IMR-90 (cell line): ENCODE measurements around the gene EFNB2. TPM values are rescaled to one million over a fixed set of nuclear protein-coding genes. Genes with fewer than 3 reads are reported as not detected.

Experiments used
- ATAC-seq: fragments of 200-7000 bp; cut with Tn5 transposase; 2 replicates; pipeline ENCODE4 v1.9.1; 2020; ENCODE audit warnings: low read depth, mild to moderate bottlenecking, moderate library complexity
- BruUV-seq: library from RNA; stranded (reverse); fragments of 400-500 nt; replicated peaks from 2 replicates; lab custom pipeline; 2021; lab: Mats Ljungman, UMichigan
- CTCF ChIA-PET: fragments of 300-600 bp; formaldehyde crosslinking; extraction: SDS; loops from one replicate; lab custom pipeline; 2021; ENCODE audit warnings: antibody characterized with exemption; lab: Yijun Ruan, JAX
- POLR2A ChIA-PET: fragments of 300-600 bp; sonication (Branson Sonifier 250); formaldehyde crosslinking; loops from one replicate; lab custom pipeline; 2022; ENCODE audit warnings: antibody characterized with exemption; ENCODE audit not compliant: unreplicated experiment; lab: Charles Lee
- DNase-seq: peaks from one replicate; pipeline ENCODE4 v3.0.0; 2013
- H2AFZ ChIP-seq: replicated peaks from 2 replicates; pipeline ENCODE3; 2013; ENCODE audit warnings: low read length, mild to moderate bottlenecking; ENCODE audit not compliant: poor library complexity
- H2AK5ac ChIP-seq: 2 replicates; pipeline ENCODE4 v1.6.1; 2013; ENCODE audit warnings: low read depth, low read length, inconsistent platforms
- H2AK9ac ChIP-seq: replicated peaks from 2 replicates; pipeline ENCODE3; 2013; ENCODE audit warnings: mild to moderate bottlenecking, low read depth, low read length, moderate library complexity; ENCODE audit not compliant: poor library complexity
- H2BK120ac ChIP-seq: 2 replicates; pipeline ENCODE4 v1.6.1; 2013; ENCODE audit warnings: low read depth, low read length, inconsistent platforms
- H2BK15ac ChIP-seq: 3 replicates; pipeline ENCODE4 v1.6.1; 2013; ENCODE audit warnings: low read depth, low read length, inconsistent platforms
- H2BK20ac ChIP-seq: 2 replicates; pipeline ENCODE4 v1.6.1; 2013; ENCODE audit warnings: low read depth, mild to moderate bottlenecking, inconsistent platforms, low read length, moderate library complexity
- H2BK5ac ChIP-seq: 2 replicates; pipeline ENCODE4 v1.6.1; 2013; ENCODE audit warnings: mild to moderate bottlenecking, low read depth, low read length, inconsistent platforms; ENCODE audit not compliant: poor library complexity, severe bottlenecking
- H3K14ac ChIP-seq: replicated peaks from 2 replicates; pipeline ENCODE4 v1.6.1; 2013; ENCODE audit warnings: low read depth, low read length, inconsistent platforms
- H3K18ac ChIP-seq: 2 replicates; pipeline ENCODE4 v1.6.1; 2013; ENCODE audit warnings: low read depth, low read length, control low read depth
- H3K23ac ChIP-seq: 2 replicates; pipeline ENCODE4 v1.6.1; 2013; ENCODE audit warnings: low read depth, low read length, inconsistent platforms
- H3K27ac ChIP-seq: 2 replicates; pipeline ENCODE4 v1.5.1; 2013; ENCODE audit warnings: mild to moderate bottlenecking, control low read depth, low read length; ENCODE audit not compliant: insufficient read depth
- H3K27me3 ChIP-seq: 2 replicates; pipeline ENCODE4 v1.6.1; 2013; ENCODE audit warnings: low read length; ENCODE audit not compliant: control insufficient read depth, insufficient read depth
- H3K36me3 ChIP-seq: 2 replicates; pipeline ENCODE4 v1.6.1; 2013; ENCODE audit warnings: low read length, mixed read lengths; ENCODE audit not compliant: control insufficient read depth, insufficient read depth
- H3K4ac ChIP-seq: 2 replicates; pipeline ENCODE4 v1.6.1; 2013; ENCODE audit warnings: low read depth, low read length, inconsistent platforms
- H3K4me1 ChIP-seq: 2 replicates; pipeline ENCODE4 v1.6.1; 2013; ENCODE audit warnings: low read length, mixed read lengths; ENCODE audit not compliant: control insufficient read depth, insufficient read depth
- H3K4me2 ChIP-seq: 2 replicates; pipeline ENCODE4 v1.6.1; 2013; ENCODE audit warnings: low read depth, mild to moderate bottlenecking, control low read depth, low read length, moderate library complexity
- H3K4me3 ChIP-seq: 2 replicates; pipeline ENCODE4 v1.5.1; 2013; ENCODE audit warnings: low read depth, mild to moderate bottlenecking, control low read depth, low read length, moderate library complexity; ENCODE audit not compliant: insufficient read depth
- H3K56ac ChIP-seq: 2 replicates; pipeline ENCODE4 v1.6.1; 2013; ENCODE audit warnings: low read length, inconsistent platforms; ENCODE audit not compliant: insufficient read depth; ENCODE audit errors: extremely low read depth
- H3K79me1 ChIP-seq, 2 experiments: 2 replicates each; pipeline ENCODE4 v1.6.1; 2013; ENCODE audit warnings: low read length in 2 of 2, inconsistent platforms in 1 of 2, low read depth in 1 of 2
- H3K9ac ChIP-seq: 2 replicates; pipeline ENCODE4 v1.6.1; 2013; ENCODE audit warnings: low read depth, low read length, control low read depth
- H3K9me1 ChIP-seq: 2 replicates; pipeline ENCODE4 v1.6.1; 2013; ENCODE audit warnings: low read length, inconsistent platforms; ENCODE audit not compliant: insufficient read depth
- H3K9me3 ChIP-seq: 2 replicates; pipeline ENCODE4 v1.6.1; 2013; ENCODE audit warnings: low read length; ENCODE audit not compliant: control insufficient read depth, insufficient read depth
- H4K20me1 ChIP-seq: 2 replicates; pipeline ENCODE4 v1.6.1; 2013; ENCODE audit warnings: low read length, inconsistent platforms; ENCODE audit not compliant: insufficient read depth
- H4K5ac ChIP-seq: 2 replicates; pipeline ENCODE4 v1.6.1; 2013; ENCODE audit warnings: mild to moderate bottlenecking, low read depth, low read length, control low read depth
- H4K8ac ChIP-seq, 2 experiments: 2 replicates each; pipeline ENCODE4 v1.6.1; 2013; ENCODE audit warnings: low read depth in 2 of 2, low read length in 2 of 2, control low read depth in 1 of 2, inconsistent platforms in 1 of 2
- H4K91ac ChIP-seq: 2 replicates; pipeline ENCODE4 v1.6.1; 2013; ENCODE audit warnings: low read depth, low read length, inconsistent platforms; ENCODE audit not compliant: insufficient read depth
- BHLHE40 ChIP-seq: fragments of 150-350 bp; IDR thresholded peaks from 2 replicates; pipeline ENCODE4 v1.6.1; 2016; ENCODE audit warnings: mild to moderate bottlenecking, low read depth, low read length
- CEBPB ChIP-seq: IDR thresholded peaks from 2 replicates; pipeline ENCODE4 v1.6.1; 2012; ENCODE audit warnings: low read depth, low read length, improper control_type of control experiment
- CHD1 ChIP-seq: IDR thresholded peaks from 2 replicates; pipeline ENCODE4 v1.6.1; 2012; ENCODE audit warnings: low read depth, low read length, improper control_type of control experiment
- CTCF ChIP-seq: conservative IDR thresholded peaks from 2 replicates; pipeline ENCODE4 v1.5.1; 2012; ENCODE audit warnings: mild to moderate bottlenecking, low read depth, low read length, improper control_type of control experiment
- FOS ChIP-seq: fragments of 150-350 bp; IDR thresholded peaks from 2 replicates; pipeline ENCODE4 v1.6.1; 2016; ENCODE audit warnings: low read depth, low read length
- MAFK ChIP-seq: IDR thresholded peaks from 2 replicates; pipeline ENCODE4 v1.6.1; 2012; ENCODE audit warnings: low read depth, low read length, improper control_type of control experiment
- MXI1 ChIP-seq: IDR thresholded peaks from 2 replicates; pipeline ENCODE4 v1.6.1; 2012; ENCODE audit warnings: low read depth, mild to moderate bottlenecking, low read length, moderate library complexity, borderline replicate concordance
- POLR2A ChIP-seq: IDR thresholded peaks from 2 replicates; pipeline ENCODE4 v1.6.1; 2012; ENCODE audit warnings: mild to moderate bottlenecking, low read depth, low read length
- RAD21 ChIP-seq: IDR thresholded peaks from 2 replicates; pipeline ENCODE4 v1.6.1; 2012; ENCODE audit warnings: low read length, improper control_type of control experiment
- RCOR1 ChIP-seq: IDR thresholded peaks from 2 replicates; pipeline ENCODE4 v1.6.1; 2012; ENCODE audit warnings: mild to moderate bottlenecking, low read length, improper control_type of control experiment; ENCODE audit not compliant: insufficient replicate concordance
- RFX5 ChIP-seq: IDR thresholded peaks from 2 replicates; pipeline ENCODE4 v1.8.0; 2012; ENCODE audit warnings: low read depth, mild to moderate bottlenecking, low read length, moderate library complexity
- SMC3 ChIP-seq: fragments of 150-350 bp; IDR thresholded peaks from 2 replicates; pipeline ENCODE4 v1.6.1; 2016; ENCODE audit warnings: low read depth, mild to moderate bottlenecking, antibody characterized with exemption, low read length, moderate library complexity
- USF2 ChIP-seq: fragments of 150-350 bp; IDR thresholded peaks from 2 replicates; pipeline ENCODE4 v1.6.1; 2017; ENCODE audit warnings: mild to moderate bottlenecking, antibody characterized with exemption, low read length, low read depth
- WGBS, 2 experiments: methylation state at CpG; one replicate each; pipeline versions ENCODE4 v1.1.5 to v1.1.7; 2013; ENCODE audit warnings: missing lambda C conversion rate in 2 of 2; ENCODE audit not compliant: insufficient read length in 1 of 2; ENCODE audit errors: extremely low coverage in 2 of 2; 5-methylcytosine and 5-hydroxymethylcytosine counted together
- dilution Hi-C: fragments of 300-500 bp; cut with HindIII; formaldehyde crosslinking; loops from one replicate; pipeline ENCODE4 v1.14.3; 2018; ENCODE audit warnings: low sequenced_read_pairs; ENCODE audit not compliant: unreplicated experiment
- in situ Hi-C: fragments of 300-500 bp; cut with MboI; formaldehyde crosslinking; loops from 3 replicates; pipeline ENCODE4 v1.14.3; 2019; ENCODE audit warnings: low sequenced_read_pairs, inconsistent platforms, mixed read lengths
- intact Hi-C: fragments of 100-400 bp; cut with micrococcal nuclease; formaldehyde crosslinking; loops from 2 replicates; pipeline ENCODE4 v1.10.0; 2022
- polyA plus RNA-seq, 3 experiments: library from polyadenylated mRNA; depleted of rRNA; stranded (reverse); fragments of >200 nt; gene quantifications; 2 replicates each; pipeline ENCODE4 v1.2.3, GENCODE V29; 2012; ENCODE audit warnings: low replicate concordance in 1 of 3
- total RNA-seq: library from RNA; depleted of rRNA; stranded (reverse); fragments of >200 nt; gene quantifications from 2 replicates; pipeline ENCODE4 v1.2.3, GENCODE V29; 2012

The EFNB2 gene
- total and polyA plus RNA-seq, 2 of the 4 experiments (the other 2 are of a cell fraction) = 5.4 to 6.0 TPM

GRCh38 chr13:106481919-106482318, 53.5 kb downstream of the EFNB2 start:
- ChIA-PET CTCF (interaction anchor here (0.6 kb wide), 1 partner anchor 261 kb away, joined by 3 read pairs; no protein-coding TSS in a partner anchor), POLR2A (no interaction called here)
- Histone ChIP-seq H3K9me1 (no peaks in the 10 kb centered on the region), H2AK5ac (no peak overlapping the region), H2BK5ac (no peak overlapping the region), H3K4me1 (no peaks in the 10 kb centered on the region), H3K14ac (no peak overlapping the region), H3K4me2 (no peak overlapping the region), H3K27ac (no peak overlapping the region), H3K9me3 (peaks cover 4% of the 10 kb centered on the region; the same call in 1 of the 2 replicates), H3K18ac (no peak overlapping the region), H3K9ac (no peak overlapping the region), H3K23ac (no peak overlapping the region), H2AFZ (no peak overlapping the region), H4K91ac (no peak overlapping the region), H2BK15ac (no peak overlapping the region), H3K4me3 (no peak overlapping the region), H4K20me1 (no peaks in the 10 kb centered on the region), H3K79me1 (no peaks in the 10 kb centered on the region), H3K27me3 (no peaks in the 10 kb centered on the region), H3K36me3 (no peaks in the 10 kb centered on the region), H2BK20ac (no peak overlapping the region), H4K8ac (no peak overlapping the region), H2AK9ac (no peak overlapping the region), H2BK120ac (no peak overlapping the region), H4K5ac (no peak overlapping the region), H3K56ac (no peak overlapping the region), H3K4ac (no peak overlapping the region)
- intact Hi-C loops = no loop called here
- BruUV-seq = no TSS peak
- no peak for ATAC-seq
- dilution Hi-C loops = no loop called here
- DNase-seq = no peak
- TF ChIP-seq USF2 (no peak), CEBPB (no peak), RCOR1 (no peak), RFX5 (no peak), BHLHE40 (no peak), MAFK (no peak), CHD1 (no peak), POLR2A (no peak), MXI1 (no peak), FOS (no peak), CTCF (no peak), SMC3 (no peak), RAD21 (no peak)
- in situ Hi-C loops = no loop called here
- WGBS, 2 experiments = no CpG with 5 or more reads among the region's 4 CpGs
